ENCODE results near the gene PCDHGA7.
"Not testable (repeated sequence)": the region's sequence is repeated elsewhere in the genome, so short reads cannot be mapped to it uniquely, and the experiment has no call there.

PCDHGA7 gene

GRCh38 chr5:141432308-141432707 lies 49.8 kb downstream of the PCDHGA7 start:
- not testable (repeated sequence) for DNase-seq

DNA sequence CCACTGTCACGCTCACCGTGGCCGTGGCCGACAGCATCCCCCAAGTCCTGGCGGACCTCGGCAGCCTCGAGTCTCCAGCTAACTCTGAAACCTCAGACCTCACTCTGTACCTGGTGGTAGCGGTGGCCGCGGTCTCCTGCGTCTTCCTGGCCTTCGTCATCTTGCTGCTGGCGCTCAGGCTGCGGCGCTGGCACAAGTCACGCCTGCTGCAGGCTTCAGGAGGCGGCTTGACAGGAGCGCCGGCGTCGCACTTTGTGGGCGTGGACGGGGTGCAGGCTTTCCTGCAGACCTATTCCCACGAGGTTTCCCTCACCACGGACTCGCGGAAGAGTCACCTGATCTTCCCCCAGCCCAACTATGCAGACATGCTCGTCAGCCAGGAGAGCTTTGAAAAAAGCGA lies 50.2 kb downstream of the PCDHGA7 start:
- DNase-seq: not testable (repeated sequence)

GRCh38 chr5:141434006-141434405 lies 51.5 kb downstream of the PCDHGA7 start:
- no peak for DNase-seq

Data from stimulated activated naive CD4-positive, alpha-beta T cell (primary cell).